Natural killer cell (primary cell): ENCODE results near the gene PHACTR4. TPM values are rescaled to one million over a fixed set of nuclear protein-coding genes. Genes with fewer than 3 reads are reported as not detected.

ENCODE experiments used
- ATAC-seq, 3 donors: fragments of 150-1000 bp in 2 of 3; fragments of 200-7000 bp in 1 of 3; cut with Tn5 transposase; 1 replicate in 1 of 3; 2 replicates in 2 of 3; pipeline ENCODE4 v1.10.0; 2021; ENCODE audit warnings: mild to moderate bottlenecking in 2 of 3, moderate library complexity in 2 of 3
- DNase-seq, 2 donors: peaks; one replicate each; pipeline versions ENCODE4 v3.0.0 to v3.0.0-alpha.2; 2013 to 2021; ENCODE audit warnings: mixed read lengths in 1 of 2
- H3K27ac ChIP-seq: one replicate; pipeline ENCODE4 v1.5.1; 2013; ENCODE audit warnings: mild to moderate bottlenecking, low read length
- H3K27me3 ChIP-seq: one replicate; pipeline ENCODE4 v1.6.1; 2013; ENCODE audit warnings: low read length; ENCODE audit not compliant: control insufficient read depth, insufficient read depth
- H3K36me3 ChIP-seq: one replicate; pipeline ENCODE4 v1.6.1; 2013; ENCODE audit warnings: low read length; ENCODE audit not compliant: control insufficient read depth, insufficient read depth
- H3K4me1 ChIP-seq: one replicate; pipeline ENCODE4 v1.6.1; 2013; ENCODE audit warnings: low read length; ENCODE audit not compliant: control insufficient read depth, insufficient read depth
- H3K4me3 ChIP-seq: one replicate; pipeline ENCODE4 v1.5.1; 2013; ENCODE audit warnings: low read length
- H3K9me3 ChIP-seq: one replicate; pipeline ENCODE4 v1.6.1; 2013; ENCODE audit warnings: low read length; ENCODE audit not compliant: control insufficient read depth, insufficient read depth
- H3K27ac Mint-ChIP-seq, 2 donors: one replicate each; pipeline ENCODE4 v1.8.0; 2022; ENCODE audit warnings: mild to moderate bottlenecking in 2 of 2, mixed read lengths in 2 of 2, moderate library complexity in 1 of 2
- H3K27me3 Mint-ChIP-seq, 2 donors: one replicate each; pipeline ENCODE4 v1.8.0; 2022; ENCODE audit warnings: low read depth in 2 of 2, mixed read lengths in 2 of 2
- H3K36me3 Mint-ChIP-seq: one replicate; pipeline ENCODE4 v1.8.0; 2022; ENCODE audit warnings: mixed read lengths
- H3K4me1 Mint-ChIP-seq, 2 donors: one replicate each; pipeline ENCODE4 v1.8.0; 2022; ENCODE audit warnings: mixed read lengths in 2 of 2
- H3K4me3 Mint-ChIP-seq: one replicate; pipeline ENCODE4 v1.8.0; 2022; ENCODE audit warnings: mild to moderate bottlenecking, moderate library complexity, mixed read lengths
- H3K9me3 Mint-ChIP-seq, 2 donors: one replicate each; pipeline ENCODE4 v1.8.0; 2022; ENCODE audit warnings: mixed read lengths in 2 of 2
- CTCF ChIP-seq: fragments of 200-600 bp; IDR thresholded peaks from one replicate; pipeline ENCODE4 v1.8.0; 2022; ENCODE audit warnings: antibody characterized with exemption
- WGBS: methylation state at CpG from one replicate; pipeline ENCODE4 v1.1.7; 2013; ENCODE audit warnings: missing lambda C conversion rate; ENCODE audit not compliant: insufficient coverage; 5-methylcytosine and 5-hydroxymethylcytosine counted together
- intact Hi-C: fragments of 100-400 bp; cut with micrococcal nuclease; formaldehyde crosslinking; loops from one replicate; pipeline ENCODE4 v1.14.2; 2022
- total RNA-seq, 4 donors: library from RNA; stranded (reverse); fragments of 120-200 nt in 1 of 4; gene quantifications; one replicate each; pipeline versions ENCODE4 v1.2.3 to v1.2.4, GENCODE V29; 2013 to 2022

PHACTR4 gene
- total RNA-seq, 3 donors from 2014 or later (not counting 1 experiment from before 2014, with no cell fraction given) = 35.2 to 50.9 (median 44.2) TPM

- H3K27ac Mint-ChIP-seq = no peak overlapping the region
Measured at GRCh38 chr1:28354121-28354520, 15.4 kb upstream of the PHACTR4 start.

DNA sequence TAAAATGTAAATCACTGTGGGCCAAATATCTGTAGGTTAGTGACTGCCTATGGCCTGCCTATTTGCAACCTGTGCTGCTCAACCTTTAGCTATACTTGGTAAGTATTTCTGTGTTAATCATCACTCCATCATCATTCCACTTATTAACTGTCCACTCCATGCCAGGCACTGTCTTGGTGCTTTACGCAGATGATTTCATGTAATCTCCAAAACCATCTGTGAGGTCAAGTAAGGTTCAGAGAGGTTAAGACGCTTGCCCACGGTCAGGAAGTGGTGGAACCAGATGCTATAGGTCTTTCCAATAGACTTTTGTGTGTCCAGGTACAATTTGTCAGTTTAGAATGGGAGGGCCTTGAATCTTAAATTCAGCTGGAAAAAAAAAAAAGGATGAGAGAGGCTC is 10.8 kb upstream of the PHACTR4 start:
- Mint-ChIP-seq H3K27me3 (peaks cover 0 to 3% of the 10 kb centered on the region in 2 donors), H3K4me3 (no peak overlapping the region), H3K27ac (no peak overlapping the region), H3K9me3 (no peaks in the 10 kb centered on the region), H3K36me3 (no peaks in the 10 kb centered on the region), H3K4me1 (peaks cover 5 to 10% of the 10 kb centered on the region in 2 donors)
- TF ChIP-seq CTCF = no peak
- Histone ChIP-seq H3K4me1 (peaks cover 11% of the 10 kb centered on the region), H3K36me3 (no peaks in the 10 kb centered on the region), H3K4me3 (no peak overlapping the region), H3K27ac (no peak overlapping the region), H3K27me3 (no peaks in the 10 kb centered on the region), H3K9me3 (no peaks in the 10 kb centered on the region)
- 15% methylated on average over 3 of the region's 3 CpGs for WGBS
- intact Hi-C loops = loop anchor here (1.0 to 5.0 kb wide), 2 partner anchors 149 to 519 kb away; partner anchors contain the start of gene RCC1
- ATAC-seq = peak in 1 of 3 donors; percentile 42
- no peak for DNase-seq

More at GRCh38 chr1:28354121-28354520, 15.4 kb upstream of the PHACTR4 start:
- 58% methylated on average over 3 of the region's 3 CpGs for WGBS
- Mint-ChIP-seq H3K36me3 (no peaks in the 10 kb centered on the region), H3K27me3 (no peaks in the 10 kb centered on the region), H3K4me3 (no peak overlapping the region), H3K9me3 (no peaks in the 10 kb centered on the region), H3K4me1 (peaks cover 5 to 6% of the 10 kb centered on the region in 2 donors)
- DNase-seq = no peak
- ATAC-seq = no peak
- TF ChIP-seq CTCF = no peak
- Histone ChIP-seq H3K9me3 (no peaks in the 10 kb centered on the region), H3K4me1 (peaks cover 8% of the 10 kb centered on the region), H3K36me3 (no peaks in the 10 kb centered on the region), H3K4me3 (no peak overlapping the region), H3K27ac (no peak overlapping the region), H3K27me3 (no peaks in the 10 kb centered on the region)
- intact Hi-C loops = no loop called here

- no peaks in the 10 kb centered on the region for H3K36me3 Mint-ChIP-seq
- 46% methylated on average over 6 of the region's 7 CpGs for WGBS
- DNase-seq = peak; percentile 65 to 84
Measured at GRCh38 chr1:28359592-28360239, 9.8 kb upstream of the PHACTR4 start.

More at GRCh38 chr1:28359592-28360239, 9.8 kb upstream of the PHACTR4 start:
- Histone ChIP-seq H3K27me3 (no peaks in the 10 kb centered on the region), H3K4me1 (peaks cover 11% of the 10 kb centered on the region), H3K36me3 (no peaks in the 10 kb centered on the region), H3K27ac (no peak overlapping the region), H3K4me3 (no peak overlapping the region), H3K9me3 (no peaks in the 10 kb centered on the region)
- Mint-ChIP-seq H3K4me3 (no peak overlapping the region), H3K27ac (no peak overlapping the region), H3K4me1 (peaks cover 5 to 10% of the 10 kb centered on the region in 2 donors), H3K9me3 (no peaks in the 10 kb centered on the region), H3K27me3 (peaks cover 0 to 3% of the 10 kb centered on the region in 2 donors)
- peak; percentile 55 to 92 (median 72) for ATAC-seq
- intact Hi-C loops = loop anchor here (1.0 to 5.0 kb wide), 2 partner anchors 148 to 518 kb away; partner anchors contain the start of gene RCC1
- peak; percentile 84 for TF ChIP-seq CTCF
